Measurements from ENCODE around the gene RPE.

DNA sequence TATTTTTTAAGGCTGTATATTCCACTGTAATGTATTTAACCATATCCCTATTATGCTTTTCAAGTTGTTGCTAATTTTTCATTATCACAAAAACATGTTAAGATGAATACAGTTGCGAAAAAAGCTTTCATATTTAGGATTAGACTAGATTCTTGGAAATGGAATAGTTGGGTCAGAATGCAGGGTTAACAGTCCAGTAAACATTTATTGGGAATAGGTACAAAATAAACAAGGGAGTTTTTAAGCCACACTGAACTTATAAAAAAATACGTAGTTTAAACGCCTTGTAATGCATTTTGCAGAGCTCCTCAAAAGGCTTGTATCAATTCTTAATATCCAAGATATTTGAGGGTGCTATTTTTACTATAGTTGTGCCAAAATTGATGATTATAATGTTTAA, 35.6 kb downstream of the RPE start:
- TF ChIP-seq BHLHE40 (IDR thresholded peaks at IDR 0.05; ENCODE audit: borderline replicate concordance) (no peak), FOXA1 (IDR thresholded peaks at IDR 0.05) (no peak), LEF1 (IDR thresholded peaks at IDR 0.05; ENCODE audit: borderline replicate concordance) (no peak), PKNOX1 (IDR thresholded peaks at IDR 0.05) (no peak), TARDBP (IDR thresholded peaks at IDR 0.05) (no peak), FOXM1 (IDR thresholded peaks at IDR 0.05; ENCODE audit: borderline replicate concordance) (no peak), ZNF384 (IDR thresholded peaks at IDR 0.05) (no peak), HDGF (IDR thresholded peaks at IDR 0.05; ENCODE audit: borderline replicate concordance) (no peak), SP1 (IDR thresholded peaks at IDR 0.05) (no peak)
